ENCODE results near the gene TIAM2. TPM values are rescaled to one million over a fixed set of nuclear protein-coding genes. Genes with fewer than 3 reads are reported as not detected.
A peak's percentile ranks its signal among the peaks of the same experiment; 100 is the strongest.

The TIAM2 gene
- total and polyA plus RNA-seq, 10 of the 15 experiments (the other 5 are each of a cell fraction or from before 2014, with no cell fraction given), result 1.1 to 10.5 (median 2.3) TPM

DNA sequence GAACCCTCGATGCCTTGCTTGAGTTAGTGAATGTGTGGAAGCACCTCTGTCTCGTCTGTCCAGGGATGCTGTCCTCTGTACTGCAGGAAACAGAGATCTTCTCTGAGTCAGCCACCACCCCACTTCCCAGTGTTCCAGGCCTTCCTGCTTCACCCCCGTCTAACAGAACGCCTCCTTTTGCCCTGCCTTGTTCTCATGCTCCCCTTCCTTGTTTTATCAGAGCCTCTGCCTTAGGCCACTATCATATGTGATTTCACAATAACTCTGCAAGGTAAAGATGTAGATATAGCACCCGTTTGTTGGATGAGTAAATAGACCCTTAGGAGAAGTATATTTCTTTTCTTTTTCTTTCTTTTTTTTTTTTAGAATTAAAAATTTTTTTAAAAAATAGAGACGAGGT, 162.0 kb downstream of the TIAM2 start:
- peaks cover 16% of the 10 kb centered on the region for H3K4me1 ChIP-seq (ENCODE audit: control insufficient read depth, insufficient read depth, low read length)
- CTCF ChIA-PET, result interaction anchor here (1.1 to 3.0 kb wide), 2 partner anchors 15 to 481 kb away, joined by 4 to 10 read pairs; no protein-coding TSS in a partner anchor
- H3K27me3 ChIP-seq (replicated peaks in 1 of 2; ENCODE audit: control insufficient read depth in 2 of 2, insufficient read depth in 2 of 2, low read length in 1 of 2), result no peaks in the 10 kb centered on the region
- H3K4me3 ChIP-seq, result no peak overlapping the region
- H4K20me1 ChIP-seq (ENCODE audit: control insufficient read depth, insufficient read depth), result no peaks in the 10 kb centered on the region
- no peak for ATAC-seq
- H3K27ac ChIP-seq (ENCODE audit: control insufficient read depth, insufficient read depth), result no peak overlapping the region
- TF ChIP-seq CBX5 (IDR thresholded peaks at IDR 0.05; ENCODE audit: low read depth), result no peak
- TF ChIP-seq KDM1A (IDR thresholded peaks at IDR 0.05; ENCODE audit: borderline replicate concordance), result no peak
- TF ChIP-seq RAD51 (IDR thresholded peaks at IDR 0.05), result no peak
- DNase-seq (ENCODE audit: low read depth, low spot score), result no peak
- H3K4me2 ChIP-seq (ENCODE audit: control insufficient read depth, insufficient read depth), result no peak overlapping the region
- 98% methylated on average over 6 of the region's 6 CpGs for WGBS (ENCODE audit: insufficient coverage, insufficient replicate concordance, low lambda C conversion rate, missing lambda C conversion rate)
- H3K9me3 ChIP-seq (replicated peaks; ENCODE audit: control insufficient read depth, insufficient read depth, low read length), result peaks cover 2% of the 10 kb centered on the region; the same call in 2 of the 3 replicates
- RAD21 ChIA-PET (ENCODE audit: unreplicated experiment), result no interaction called here
- intact Hi-C loops (cut with micrococcal nuclease; ENCODE audit: unreplicated experiment) (no loop called here), in situ Hi-C loops (cut with MboI) (no loop called here)
- POLR2A ChIA-PET, result no interaction called here
- H2AFZ ChIP-seq (ENCODE audit: control insufficient read depth, low read depth, low read length), result no peak overlapping the region
- no peaks in the 10 kb centered on the region for H3K79me2 ChIP-seq (ENCODE audit: control insufficient read depth, insufficient read depth, low read length)
- BruUV-seq (replicated peaks), result no TSS peak
- no peaks in the 10 kb centered on the region for H3K36me3 ChIP-seq (ENCODE audit: control insufficient read depth in 2 of 2, insufficient read depth in 2 of 2, low read length in 1 of 2)
- no peak overlapping the region for H3K9ac ChIP-seq (ENCODE audit: control insufficient read depth, insufficient read depth, low read length)
- FAIRE-seq, result no peak
- SMC1A ChIA-PET (ENCODE audit: uncharacterized antibody, unreplicated experiment), result interaction anchor here (1.8 to 2.2 kb wide), 2 partner anchors 13 to 15 kb away, joined by 7 to 12 read pairs; no protein-coding TSS in a partner anchor

DNA sequence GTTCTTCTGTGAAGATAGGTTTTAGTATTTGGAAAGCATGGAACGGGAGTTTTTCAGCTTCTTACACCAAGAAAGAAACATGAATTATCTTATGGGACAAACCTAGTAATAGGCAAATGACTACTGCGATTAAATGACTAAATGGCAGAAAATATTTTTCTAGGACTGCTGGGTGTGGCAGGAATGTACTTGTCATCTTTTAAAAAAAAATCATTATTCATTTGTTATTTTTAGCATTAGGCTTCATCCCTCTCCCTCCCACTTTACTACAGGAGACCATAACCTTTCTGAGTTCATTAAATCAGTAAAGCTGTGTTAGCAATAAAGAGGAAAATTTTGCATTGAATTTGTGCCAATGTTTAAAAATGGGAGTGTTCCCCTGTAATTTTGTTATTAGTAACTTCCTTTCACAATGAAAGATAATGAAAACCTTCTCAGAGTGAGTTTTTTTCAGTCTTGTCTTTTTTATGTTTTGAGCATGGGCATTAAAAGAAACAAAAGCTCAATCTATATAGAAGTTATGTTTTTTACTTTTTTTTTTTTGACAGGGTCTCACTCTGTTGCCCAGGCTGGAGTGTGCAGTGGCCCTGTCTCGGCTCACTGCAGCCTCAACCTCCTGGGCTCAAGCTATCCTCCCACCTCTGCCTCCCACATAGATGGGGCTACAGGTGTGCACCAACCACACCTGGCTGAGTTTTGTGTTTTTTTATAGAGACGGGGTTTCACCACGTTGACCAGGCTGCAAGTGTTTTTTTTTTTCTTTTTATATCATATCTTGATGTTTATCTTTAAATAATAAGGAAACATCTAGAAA, 163.1 kb downstream of the TIAM2 start:
- SMC1A ChIA-PET (ENCODE audit: uncharacterized antibody, unreplicated experiment), result interaction anchor here (0.6 to 2.2 kb wide), 9 partner anchors 10 to 230 kb away, joined by 3 to 12 read pairs (median 4); no protein-coding TSS in a partner anchor
- H3K9me3 ChIP-seq (replicated peaks; ENCODE audit: control insufficient read depth, insufficient read depth, low read length), result peaks cover 2% of the 10 kb centered on the region; the same call in 2 of the 3 replicates
- no peaks in the 10 kb centered on the region for H4K20me1 ChIP-seq (ENCODE audit: control insufficient read depth, insufficient read depth)
- WGBS (ENCODE audit: insufficient coverage, insufficient replicate concordance, low lambda C conversion rate, missing lambda C conversion rate), result 13% methylated on average over 3 of the region's 5 CpGs
- in situ Hi-C loops (cut with MboI), result no loop called here
- BruUV-seq (replicated peaks), result no TSS peak
- CTCF ChIA-PET, result interaction anchor here (0.6 to 3.0 kb wide), 8 partner anchors 10 to 482 kb away, joined by 3 to 10 read pairs (median 4); no protein-coding TSS in a partner anchor
- no peak overlapping the region for H3K4me3 ChIP-seq
- no peak overlapping the region for H3K9ac ChIP-seq (ENCODE audit: control insufficient read depth, insufficient read depth, low read length)
- no peaks in the 10 kb centered on the region for H3K79me2 ChIP-seq (ENCODE audit: control insufficient read depth, insufficient read depth, low read length)
- no peak overlapping the region for H3K27ac ChIP-seq (ENCODE audit: control insufficient read depth, insufficient read depth)
- no peaks in the 10 kb centered on the region for H3K27me3 ChIP-seq (replicated peaks in 1 of 2; ENCODE audit: control insufficient read depth in 2 of 2, insufficient read depth in 2 of 2, low read length in 1 of 2)
- H3K4me1 ChIP-seq (ENCODE audit: control insufficient read depth, insufficient read depth, low read length), result peaks cover 16% of the 10 kb centered on the region
- no peak overlapping the region for H2AFZ ChIP-seq (ENCODE audit: control insufficient read depth, low read depth, low read length)
- ATAC-seq, result peak; percentile 47; the same call in 2 of the 3 replicates
- FAIRE-seq, result no peak
- no peak for DNase-seq (ENCODE audit: low read depth, low spot score)
- POLR2A ChIA-PET, result interaction anchor here (1.0 kb wide), 2 partner anchors 28 to 158 kb away, joined by 3 to 5 read pairs; no protein-coding TSS in a partner anchor
- no peak overlapping the region for H3K4me2 ChIP-seq (ENCODE audit: control insufficient read depth, insufficient read depth)
- H3K36me3 ChIP-seq (ENCODE audit: control insufficient read depth in 2 of 2, insufficient read depth in 2 of 2, low read length in 1 of 2), result no peaks in the 10 kb centered on the region
- intact Hi-C loops (cut with micrococcal nuclease; ENCODE audit: unreplicated experiment), result no loop called here
- RAD21 ChIA-PET (ENCODE audit: unreplicated experiment), result interaction anchor here (2.3 to 2.6 kb wide), 2 partner anchors 13 to 24 kb away, joined by 8 to 18 read pairs; no protein-coding TSS in a partner anchor
- TF ChIP-seq, protein P1, sequence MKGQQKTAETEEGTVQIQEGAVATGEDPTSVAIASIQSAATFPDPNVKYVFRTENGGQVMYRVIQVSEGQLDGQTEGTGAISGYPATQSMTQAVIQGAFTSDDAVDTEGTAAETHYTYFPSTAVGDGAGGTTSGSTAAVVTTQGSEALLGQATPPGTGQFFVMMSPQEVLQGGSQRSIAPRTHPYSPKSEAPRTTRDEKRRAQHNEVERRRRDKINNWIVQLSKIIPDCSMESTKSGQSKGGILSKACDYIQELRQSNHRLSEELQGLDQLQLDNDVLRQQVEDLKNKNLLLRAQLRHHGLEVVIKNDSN (IDR thresholded peaks at IDR 0.05; ENCODE audit: borderline replicate concordance, extremely low read length, insufficient read depth, low read depth, low read length), result no peak
- TF ChIP-seq, protein P2, sequence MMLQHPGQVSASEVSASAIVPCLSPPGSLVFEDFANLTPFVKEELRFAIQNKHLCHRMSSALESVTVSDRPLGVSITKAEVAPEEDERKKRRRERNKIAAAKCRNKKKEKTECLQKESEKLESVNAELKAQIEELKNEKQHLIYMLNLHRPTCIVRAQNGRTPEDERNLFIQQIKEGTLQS (IDR thresholded peaks at IDR 0.05; ENCODE audit: borderline replicate concordance, extremely low read depth, low read depth, low read length), result no peak
- TF ChIP-seq, protein P3, sequence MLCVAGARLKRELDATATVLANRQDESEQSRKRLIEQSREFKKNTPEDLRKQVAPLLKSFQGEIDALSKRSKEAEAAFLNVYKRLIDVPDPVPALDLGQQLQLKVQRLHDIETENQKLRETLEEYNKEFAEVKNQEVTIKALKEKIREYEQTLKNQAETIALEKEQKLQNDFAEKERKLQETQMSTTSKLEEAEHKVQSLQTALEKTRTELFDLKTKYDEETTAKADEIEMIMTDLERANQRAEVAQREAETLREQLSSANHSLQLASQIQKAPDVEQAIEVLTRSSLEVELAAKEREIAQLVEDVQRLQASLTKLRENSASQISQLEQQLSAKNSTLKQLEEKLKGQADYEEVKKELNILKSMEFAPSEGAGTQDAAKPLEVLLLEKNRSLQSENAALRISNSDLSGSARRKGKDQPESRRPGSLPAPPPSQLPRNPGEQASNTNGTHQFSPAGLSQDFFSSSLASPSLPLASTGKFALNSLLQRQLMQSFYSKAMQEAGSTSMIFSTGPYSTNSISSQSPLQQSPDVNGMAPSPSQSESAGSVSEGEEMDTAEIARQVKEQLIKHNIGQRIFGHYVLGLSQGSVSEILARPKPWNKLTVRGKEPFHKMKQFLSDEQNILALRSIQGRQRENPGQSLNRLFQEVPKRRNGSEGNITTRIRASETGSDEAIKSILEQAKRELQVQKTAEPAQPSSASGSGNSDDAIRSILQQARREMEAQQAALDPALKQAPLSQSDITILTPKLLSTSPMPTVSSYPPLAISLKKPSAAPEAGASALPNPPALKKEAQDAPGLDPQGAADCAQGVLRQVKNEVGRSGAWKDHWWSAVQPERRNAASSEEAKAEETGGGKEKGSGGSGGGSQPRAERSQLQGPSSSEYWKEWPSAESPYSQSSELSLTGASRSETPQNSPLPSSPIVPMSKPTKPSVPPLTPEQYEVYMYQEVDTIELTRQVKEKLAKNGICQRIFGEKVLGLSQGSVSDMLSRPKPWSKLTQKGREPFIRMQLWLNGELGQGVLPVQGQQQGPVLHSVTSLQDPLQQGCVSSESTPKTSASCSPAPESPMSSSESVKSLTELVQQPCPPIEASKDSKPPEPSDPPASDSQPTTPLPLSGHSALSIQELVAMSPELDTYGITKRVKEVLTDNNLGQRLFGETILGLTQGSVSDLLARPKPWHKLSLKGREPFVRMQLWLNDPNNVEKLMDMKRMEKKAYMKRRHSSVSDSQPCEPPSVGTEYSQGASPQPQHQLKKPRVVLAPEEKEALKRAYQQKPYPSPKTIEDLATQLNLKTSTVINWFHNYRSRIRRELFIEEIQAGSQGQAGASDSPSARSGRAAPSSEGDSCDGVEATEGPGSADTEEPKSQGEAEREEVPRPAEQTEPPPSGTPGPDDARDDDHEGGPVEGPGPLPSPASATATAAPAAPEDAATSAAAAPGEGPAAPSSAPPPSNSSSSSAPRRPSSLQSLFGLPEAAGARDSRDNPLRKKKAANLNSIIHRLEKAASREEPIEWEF (IDR thresholded peaks at IDR 0.05; ENCODE audit: insufficient replicate concordance, low read depth, low read length), result no peak
- TF ChIP-seq NFXL1 (IDR thresholded peaks at IDR 0.05; ENCODE audit: borderline replicate concordance) (no peak), BRCA1 (IDR thresholded peaks at IDR 0.05; ENCODE audit: low read depth, low read length) (no peak)

Data from GM12878 (cell line).